ENCODE results near the gene CRISP1. TPM values are rescaled to one million over a fixed set of nuclear protein-coding genes. Genes with fewer than 3 reads are reported as not detected.

Gene CRISP1
- total and polyA plus RNA-seq, 2 of the 4 experiments (the other 2 are of a cell fraction): not detected

DNA sequence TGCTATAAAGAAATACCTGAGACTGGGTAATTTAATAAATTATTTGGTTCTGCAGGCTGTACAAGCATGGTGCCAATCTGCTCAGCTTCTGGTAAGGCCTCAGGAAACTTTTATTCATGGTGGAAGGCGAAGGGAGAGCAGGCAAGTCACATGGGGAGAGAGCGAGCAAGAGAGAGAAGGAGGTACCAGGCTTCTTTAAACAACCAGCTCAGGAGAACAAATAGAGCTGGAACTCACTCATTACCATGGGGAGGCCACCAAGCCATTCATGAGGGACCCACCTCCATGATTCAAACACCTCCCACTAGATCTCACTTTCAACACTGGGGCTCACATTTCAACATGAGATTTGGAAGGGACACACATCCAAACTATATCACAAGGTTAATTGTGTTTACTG is 44.9 kb upstream of the CRISP1 start:
- H3K9ac ChIP-seq (ENCODE audit: low read depth, low read length): no peak overlapping the region
- H3K14ac ChIP-seq (replicated peaks; ENCODE audit: low read depth, low read length): no peak overlapping the region
- no peaks in the 10 kb centered on the region for H4K20me1 ChIP-seq (ENCODE audit: insufficient read depth, low read length)
- H2AFZ ChIP-seq (replicated peaks; ENCODE audit: low read length, poor library complexity): no peak overlapping the region
- TF ChIP-seq RFX5 (IDR thresholded peaks at IDR 0.05; ENCODE audit: low read depth, low read length) (no peak), BHLHE40 (IDR thresholded peaks at IDR 0.05; ENCODE audit: low read depth, low read length) (no peak), FOS (IDR thresholded peaks at IDR 0.05; ENCODE audit: low read depth, low read length) (no peak), POLR2A (IDR thresholded peaks at IDR 0.05; ENCODE audit: low read depth, low read length) (no peak), MXI1 (IDR thresholded peaks at IDR 0.05; ENCODE audit: borderline replicate concordance, low read depth, low read length) (no peak), MAFK (IDR thresholded peaks at IDR 0.05; ENCODE audit: low read depth, low read length) (no peak), SMC3 (IDR thresholded peaks at IDR 0.05; ENCODE audit: low read depth, low read length) (no peak), CHD1 (IDR thresholded peaks at IDR 0.05; ENCODE audit: low read depth, low read length) (no peak), RCOR1 (IDR thresholded peaks at IDR 0.05; ENCODE audit: insufficient replicate concordance, low read length) (no peak), MAZ (IDR thresholded peaks at IDR 0.05; ENCODE audit: borderline replicate concordance, low read depth, low read length) (no peak), CEBPB (IDR thresholded peaks at IDR 0.05; ENCODE audit: low read depth, low read length) (no peak), RAD21 (IDR thresholded peaks at IDR 0.05; ENCODE audit: low read length) (no peak), NFE2L2 (IDR thresholded peaks at IDR 0.05; ENCODE audit: low read depth, low read length) (no peak)
- TF ChIP-seq, protein P1, sequence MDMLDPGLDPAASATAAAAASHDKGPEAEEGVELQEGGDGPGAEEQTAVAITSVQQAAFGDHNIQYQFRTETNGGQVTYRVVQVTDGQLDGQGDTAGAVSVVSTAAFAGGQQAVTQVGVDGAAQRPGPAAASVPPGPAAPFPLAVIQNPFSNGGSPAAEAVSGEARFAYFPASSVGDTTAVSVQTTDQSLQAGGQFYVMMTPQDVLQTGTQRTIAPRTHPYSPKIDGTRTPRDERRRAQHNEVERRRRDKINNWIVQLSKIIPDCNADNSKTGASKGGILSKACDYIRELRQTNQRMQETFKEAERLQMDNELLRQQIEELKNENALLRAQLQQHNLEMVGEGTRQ (IDR thresholded peaks at IDR 0.05; ENCODE audit: low read depth, low read length): no peak
- TF ChIP-seq, protein P2, sequence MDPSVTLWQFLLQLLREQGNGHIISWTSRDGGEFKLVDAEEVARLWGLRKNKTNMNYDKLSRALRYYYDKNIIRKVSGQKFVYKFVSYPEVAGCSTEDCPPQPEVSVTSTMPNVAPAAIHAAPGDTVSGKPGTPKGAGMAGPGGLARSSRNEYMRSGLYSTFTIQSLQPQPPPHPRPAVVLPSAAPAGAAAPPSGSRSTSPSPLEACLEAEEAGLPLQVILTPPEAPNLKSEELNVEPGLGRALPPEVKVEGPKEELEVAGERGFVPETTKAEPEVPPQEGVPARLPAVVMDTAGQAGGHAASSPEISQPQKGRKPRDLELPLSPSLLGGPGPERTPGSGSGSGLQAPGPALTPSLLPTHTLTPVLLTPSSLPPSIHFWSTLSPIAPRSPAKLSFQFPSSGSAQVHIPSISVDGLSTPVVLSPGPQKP (IDR thresholded peaks at IDR 0.05; ENCODE audit: borderline replicate concordance, low read depth, low read length): no peak
- TF ChIP-seq, protein P3, sequence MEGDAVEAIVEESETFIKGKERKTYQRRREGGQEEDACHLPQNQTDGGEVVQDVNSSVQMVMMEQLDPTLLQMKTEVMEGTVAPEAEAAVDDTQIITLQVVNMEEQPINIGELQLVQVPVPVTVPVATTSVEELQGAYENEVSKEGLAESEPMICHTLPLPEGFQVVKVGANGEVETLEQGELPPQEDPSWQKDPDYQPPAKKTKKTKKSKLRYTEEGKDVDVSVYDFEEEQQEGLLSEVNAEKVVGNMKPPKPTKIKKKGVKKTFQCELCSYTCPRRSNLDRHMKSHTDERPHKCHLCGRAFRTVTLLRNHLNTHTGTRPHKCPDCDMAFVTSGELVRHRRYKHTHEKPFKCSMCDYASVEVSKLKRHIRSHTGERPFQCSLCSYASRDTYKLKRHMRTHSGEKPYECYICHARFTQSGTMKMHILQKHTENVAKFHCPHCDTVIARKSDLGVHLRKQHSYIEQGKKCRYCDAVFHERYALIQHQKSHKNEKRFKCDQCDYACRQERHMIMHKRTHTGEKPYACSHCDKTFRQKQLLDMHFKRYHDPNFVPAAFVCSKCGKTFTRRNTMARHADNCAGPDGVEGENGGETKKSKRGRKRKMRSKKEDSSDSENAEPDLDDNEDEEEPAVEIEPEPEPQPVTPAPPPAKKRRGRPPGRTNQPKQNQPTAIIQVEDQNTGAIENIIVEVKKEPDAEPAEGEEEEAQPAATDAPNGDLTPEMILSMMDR (conservative IDR thresholded peaks at IDR 0.05; ENCODE audit: low read depth, low read length): no peak
- no peaks in the 10 kb centered on the region for H3K9me3 ChIP-seq (ENCODE audit: control insufficient read depth, insufficient read depth, low read length)
- no peak overlapping the region for H3K18ac ChIP-seq (ENCODE audit: low read depth, low read length)
- DNase-seq (no peak), ATAC-seq (ENCODE audit: low read depth) (no peak)
- no peak overlapping the region for H3K56ac ChIP-seq (ENCODE audit: extremely low read depth, insufficient read depth, low read length)
- no peaks in the 10 kb centered on the region for H3K79me1 ChIP-seq (ENCODE audit: low read depth in 1 of 2, low read length in 2 of 2)
- intact Hi-C loops (cut with micrococcal nuclease): no loop called here
- H2AK5ac ChIP-seq (ENCODE audit: low read depth, low read length): no peak overlapping the region
- no peak overlapping the region for H3K23ac ChIP-seq (ENCODE audit: low read depth, low read length)
- no CpG with 5 or more reads among the region's 2 CpGs for WGBS, 2 experiments (ENCODE audit: extremely low coverage in 2 of 2, insufficient read length in 1 of 2)
- no peak overlapping the region for H2BK20ac ChIP-seq (ENCODE audit: low read depth, low read length)
- no peak overlapping the region for H2BK5ac ChIP-seq (ENCODE audit: low read depth, low read length, poor library complexity, severe bottlenecking)
- no peak overlapping the region for H3K4ac ChIP-seq (ENCODE audit: low read depth, low read length)
- ChIA-PET POLR2A (ENCODE audit: unreplicated experiment) (no interaction called here), CTCF (no interaction called here)
- dilution Hi-C loops (cut with HindIII; ENCODE audit: low sequenced_read_pairs, unreplicated experiment): no loop called here
- no peaks in the 10 kb centered on the region for H3K36me3 ChIP-seq (ENCODE audit: control insufficient read depth, insufficient read depth, low read length)
- no peak overlapping the region for H2BK15ac ChIP-seq (ENCODE audit: low read depth, low read length)
- no peak overlapping the region for H3K27ac ChIP-seq (ENCODE audit: insufficient read depth, low read length)
- H3K27me3 ChIP-seq (ENCODE audit: control insufficient read depth, insufficient read depth, low read length): no peaks in the 10 kb centered on the region
- H3K4me3 ChIP-seq (ENCODE audit: insufficient read depth, low read depth, low read length): no peak overlapping the region
- BruUV-seq (replicated peaks): no TSS peak
- no peak overlapping the region for H2BK120ac ChIP-seq (ENCODE audit: low read depth, low read length)
- H4K8ac ChIP-seq (ENCODE audit: low read depth in 2 of 2, low read length in 2 of 2): no peak overlapping the region
- H3K9me1 ChIP-seq (ENCODE audit: insufficient read depth, low read length): no peaks in the 10 kb centered on the region
- no peak overlapping the region for H4K5ac ChIP-seq (ENCODE audit: low read depth, low read length)
- no peak overlapping the region for H4K91ac ChIP-seq (ENCODE audit: insufficient read depth, low read depth, low read length)
- H3K4me1 ChIP-seq (ENCODE audit: control insufficient read depth, insufficient read depth, low read length): no peaks in the 10 kb centered on the region
- in situ Hi-C loops (cut with MboI; ENCODE audit: low sequenced_read_pairs): no loop called here
- H2AK9ac ChIP-seq (replicated peaks; ENCODE audit: low read depth, low read length, poor library complexity): no peak overlapping the region
- no peak overlapping the region for H3K4me2 ChIP-seq (ENCODE audit: low read depth, low read length)

Data from IMR-90 (cell line).